Neural cell (in vitro differentiated cells): Measurements from ENCODE around the gene SPATA13. TPM values are rescaled to one million over a fixed set of nuclear protein-coding genes. Genes with fewer than 3 reads are reported as not detected.

Source experiments
- H2AFZ ChIP-seq: fragments of 200-600, 300-800 bp; sonication (generic), shearing (Covaris generic); 2 replicates; pipeline ENCODE4 v1.6.0; 2014; ENCODE audit warnings: low read depth, mild to moderate bottlenecking, antibody characterized with exemption, low read length, moderate library complexity
- H3F3A ChIP-seq: fragments of 200-600 bp; shearing (Covaris generic); 2 replicates; pipeline ENCODE4 v1.6.1; 2016; ENCODE audit warnings: mild to moderate bottlenecking, moderate library complexity, mixed read lengths, antibody characterized with exemption, low read length; ENCODE audit not compliant: insufficient read depth, poor library complexity, severe bottlenecking
- H3K27ac ChIP-seq: fragments of 200-600, 300-800 bp; sonication (generic), shearing (Covaris generic); 2 replicates; pipeline ENCODE4 v1.5.1; 2014; ENCODE audit warnings: mild to moderate bottlenecking, low read length, moderate library complexity
- H3K27me3 ChIP-seq: fragments of 300-800, 200-600 bp; sonication (generic), shearing (Covaris generic); 2 replicates; pipeline ENCODE4 v1.6.0; 2014; ENCODE audit warnings: mild to moderate bottlenecking, low read depth, low read length, moderate library complexity; ENCODE audit not compliant: insufficient read depth
- H3K36me3 ChIP-seq: fragments of 300-800, 200-600 bp; sonication (generic), shearing (Covaris generic); 2 replicates; pipeline ENCODE4 v1.5.1; 2014; ENCODE audit warnings: mild to moderate bottlenecking, antibody characterized with exemption, low read length, moderate library complexity; ENCODE audit not compliant: insufficient read depth
- H3K4me2 ChIP-seq: fragments of 300-800, 200-600 bp; sonication (generic), shearing (Covaris generic); 2 replicates; pipeline ENCODE4 v1.6.0; 2014; ENCODE audit warnings: mild to moderate bottlenecking, low read length
- H3K4me3 ChIP-seq: fragments of 300-800, 200-600 bp; sonication (generic), shearing (Covaris generic); 2 replicates; pipeline ENCODE4 v1.5.1; 2014; ENCODE audit warnings: mild to moderate bottlenecking, low read length, moderate library complexity
- H3K79me2 ChIP-seq: fragments of 200-600 bp; shearing (Covaris generic); replicated peaks from 2 replicates; pipeline ENCODE4 v1.6.0; 2014; ENCODE audit warnings: mild to moderate bottlenecking, low read length, moderate library complexity; ENCODE audit not compliant: insufficient read depth
- H3K9ac ChIP-seq: fragments of 300-800, 200-600 bp; sonication (generic), shearing (Covaris generic); 2 replicates; pipeline ENCODE4 v1.6.1; 2016; ENCODE audit warnings: mild to moderate bottlenecking, low read length, mixed read lengths
- H3K9me2 ChIP-seq: fragments of 200-600 bp; shearing (Covaris generic); 2 replicates; pipeline ENCODE4 v1.6.1; 2016; ENCODE audit warnings: mild to moderate bottlenecking, low read length, mixed read lengths; ENCODE audit not compliant: insufficient read depth
- H3K9me3 ChIP-seq: fragments of 200-600, 300-800 bp; sonication (generic), shearing (Covaris generic); 2 replicates; pipeline ENCODE4 v1.6.1; 2016; ENCODE audit warnings: mild to moderate bottlenecking, mixed run types, low read length, moderate library complexity, mixed read lengths
- H4K20me1 ChIP-seq: fragments of 200-600 bp; shearing (Covaris generic); 2 replicates; pipeline ENCODE4 v1.6.1; 2016; ENCODE audit warnings: mild to moderate bottlenecking, mixed run types; ENCODE audit not compliant: insufficient read depth
- EP300 ChIP-seq: fragments of 450-650 bp; conservative IDR thresholded peaks from 2 replicates; pipeline ENCODE4 v1.6.1; 2014; ENCODE audit warnings: antibody characterized with exemption, mild to moderate bottlenecking, moderate library complexity; ENCODE audit not compliant: poor library complexity, severe bottlenecking
- EZH2 ChIP-seq: fragments of 200-600, 300-800 bp; shearing (Covaris generic), sonication (generic); IDR thresholded peaks from 2 replicates; pipeline ENCODE4 v1.6.1; 2014; ENCODE audit warnings: antibody characterized with exemption, low read length, borderline replicate concordance, mild to moderate bottlenecking; ENCODE audit not compliant: insufficient read depth, poor library complexity, severe bottlenecking
- MXI1 ChIP-seq: fragments of 450-650 bp; conservative IDR thresholded peaks from 2 replicates; pipeline ENCODE4 v1.6.1; 2014; ENCODE audit warnings: antibody characterized with exemption, mild to moderate bottlenecking; ENCODE audit not compliant: poor library complexity, severe bottlenecking
- POLR2AphosphoS5 ChIP-seq: IDR thresholded peaks from 2 replicates; pipeline ENCODE4 v1.6.1; 2012
- RAD21 ChIP-seq: fragments of 450-650 bp; conservative IDR thresholded peaks from 2 replicates; pipeline ENCODE4 v1.6.1; 2014; ENCODE audit warnings: antibody characterized with exemption, mild to moderate bottlenecking, moderate library complexity
- SMC3 ChIP-seq: fragments of 450-650 bp; conservative IDR thresholded peaks from 2 replicates; pipeline ENCODE4 v1.6.1; 2014; ENCODE audit warnings: antibody characterized with exemption, mild to moderate bottlenecking, moderate library complexity; ENCODE audit not compliant: poor library complexity
- TAF1 ChIP-seq: IDR thresholded peaks from 2 replicates; pipeline ENCODE4 v1.6.1; 2012; ENCODE audit warnings: low read depth
- polyA plus RNA-seq: library from polyadenylated mRNA; depleted of rRNA; stranded (reverse); fragments of >200 nt; gene quantifications from 2 replicates; pipeline ENCODE4 v1.2.3, GENCODE V29; 2014
- TF ChIP-seq, protein P1 (sequence below): fragments of 450-650 bp; IDR thresholded peaks from 2 replicates; pipeline ENCODE4 v1.5.1; 2014; ENCODE audit warnings: antibody characterized with exemption, mild to moderate bottlenecking, moderate library complexity; ENCODE audit not compliant: poor library complexity, severe bottlenecking
- TF ChIP-seq, protein P2 (sequence below): IDR thresholded peaks from 2 replicates; pipeline ENCODE4 v1.6.1; 2012; ENCODE audit warnings: borderline replicate concordance

The SPATA13 gene
- polyA plus RNA-seq, 1 donor from 2014 or later: 15.5 TPM

DNA sequence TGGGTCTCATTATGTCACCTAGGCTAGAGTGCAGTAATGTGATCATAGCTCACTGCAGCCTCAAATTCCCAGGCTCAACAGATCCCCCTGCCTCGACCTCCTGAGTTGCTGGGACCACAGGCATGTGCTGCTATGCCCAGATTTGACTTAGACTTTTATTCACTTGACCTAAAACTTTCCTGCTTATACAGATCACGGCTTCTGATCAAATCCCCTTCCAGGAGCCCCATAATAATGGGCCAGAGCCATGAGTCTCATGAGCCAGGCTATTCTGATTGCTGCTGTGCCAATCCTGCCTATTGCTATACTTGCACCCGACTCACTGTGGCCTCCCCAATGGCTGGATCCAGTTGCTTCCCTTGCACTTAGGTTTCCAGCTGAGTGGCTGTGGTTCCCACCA is 190.9 kb downstream of the SPATA13 start:
- H3F3A ChIP-seq: no peaks in the 10 kb centered on the region
- TF ChIP-seq POLR2AphosphoS5: no peak
- no peak for TF ChIP-seq EZH2
- no peak for TF ChIP-seq SMC3
- TF ChIP-seq, protein P1, sequence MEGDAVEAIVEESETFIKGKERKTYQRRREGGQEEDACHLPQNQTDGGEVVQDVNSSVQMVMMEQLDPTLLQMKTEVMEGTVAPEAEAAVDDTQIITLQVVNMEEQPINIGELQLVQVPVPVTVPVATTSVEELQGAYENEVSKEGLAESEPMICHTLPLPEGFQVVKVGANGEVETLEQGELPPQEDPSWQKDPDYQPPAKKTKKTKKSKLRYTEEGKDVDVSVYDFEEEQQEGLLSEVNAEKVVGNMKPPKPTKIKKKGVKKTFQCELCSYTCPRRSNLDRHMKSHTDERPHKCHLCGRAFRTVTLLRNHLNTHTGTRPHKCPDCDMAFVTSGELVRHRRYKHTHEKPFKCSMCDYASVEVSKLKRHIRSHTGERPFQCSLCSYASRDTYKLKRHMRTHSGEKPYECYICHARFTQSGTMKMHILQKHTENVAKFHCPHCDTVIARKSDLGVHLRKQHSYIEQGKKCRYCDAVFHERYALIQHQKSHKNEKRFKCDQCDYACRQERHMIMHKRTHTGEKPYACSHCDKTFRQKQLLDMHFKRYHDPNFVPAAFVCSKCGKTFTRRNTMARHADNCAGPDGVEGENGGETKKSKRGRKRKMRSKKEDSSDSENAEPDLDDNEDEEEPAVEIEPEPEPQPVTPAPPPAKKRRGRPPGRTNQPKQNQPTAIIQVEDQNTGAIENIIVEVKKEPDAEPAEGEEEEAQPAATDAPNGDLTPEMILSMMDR: no peak
- no peak for TF ChIP-seq EP300
- no peak for TF ChIP-seq TAF1
- TF ChIP-seq RAD21: no peak
- TF ChIP-seq MXI1: no peak
- TF ChIP-seq, protein P2, sequence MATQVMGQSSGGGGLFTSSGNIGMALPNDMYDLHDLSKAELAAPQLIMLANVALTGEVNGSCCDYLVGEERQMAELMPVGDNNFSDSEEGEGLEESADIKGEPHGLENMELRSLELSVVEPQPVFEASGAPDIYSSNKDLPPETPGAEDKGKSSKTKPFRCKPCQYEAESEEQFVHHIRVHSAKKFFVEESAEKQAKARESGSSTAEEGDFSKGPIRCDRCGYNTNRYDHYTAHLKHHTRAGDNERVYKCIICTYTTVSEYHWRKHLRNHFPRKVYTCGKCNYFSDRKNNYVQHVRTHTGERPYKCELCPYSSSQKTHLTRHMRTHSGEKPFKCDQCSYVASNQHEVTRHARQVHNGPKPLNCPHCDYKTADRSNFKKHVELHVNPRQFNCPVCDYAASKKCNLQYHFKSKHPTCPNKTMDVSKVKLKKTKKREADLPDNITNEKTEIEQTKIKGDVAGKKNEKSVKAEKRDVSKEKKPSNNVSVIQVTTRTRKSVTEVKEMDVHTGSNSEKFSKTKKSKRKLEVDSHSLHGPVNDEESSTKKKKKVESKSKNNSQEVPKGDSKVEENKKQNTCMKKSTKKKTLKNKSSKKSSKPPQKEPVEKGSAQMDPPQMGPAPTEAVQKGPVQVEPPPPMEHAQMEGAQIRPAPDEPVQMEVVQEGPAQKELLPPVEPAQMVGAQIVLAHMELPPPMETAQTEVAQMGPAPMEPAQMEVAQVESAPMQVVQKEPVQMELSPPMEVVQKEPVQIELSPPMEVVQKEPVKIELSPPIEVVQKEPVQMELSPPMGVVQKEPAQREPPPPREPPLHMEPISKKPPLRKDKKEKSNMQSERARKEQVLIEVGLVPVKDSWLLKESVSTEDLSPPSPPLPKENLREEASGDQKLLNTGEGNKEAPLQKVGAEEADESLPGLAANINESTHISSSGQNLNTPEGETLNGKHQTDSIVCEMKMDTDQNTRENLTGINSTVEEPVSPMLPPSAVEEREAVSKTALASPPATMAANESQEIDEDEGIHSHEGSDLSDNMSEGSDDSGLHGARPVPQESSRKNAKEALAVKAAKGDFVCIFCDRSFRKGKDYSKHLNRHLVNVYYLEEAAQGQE: no peak
- no peaks in the 10 kb centered on the region for H3K27me3 ChIP-seq
- H3K4me3 ChIP-seq: no peak overlapping the region
- no peak overlapping the region for H3K4me2 ChIP-seq
- no peaks in the 10 kb centered on the region for H3K9me2 ChIP-seq
- H4K20me1 ChIP-seq: no peaks in the 10 kb centered on the region
- no peak overlapping the region for H3K9ac ChIP-seq
- H3K36me3 ChIP-seq: no peaks in the 10 kb centered on the region
- no peaks in the 10 kb centered on the region for H3K9me3 ChIP-seq
- no peak overlapping the region for H3K27ac ChIP-seq
- H2AFZ ChIP-seq: no peak overlapping the region
- H3K79me2 ChIP-seq: no peaks in the 10 kb centered on the region

- H3K9me2 ChIP-seq: no peaks in the 10 kb centered on the region
- H3K4me3 ChIP-seq: no peak overlapping the region
- no peaks in the 10 kb centered on the region for H3K79me2 ChIP-seq
- H3K27ac ChIP-seq: no peak overlapping the region
- H3K9ac ChIP-seq: no peak overlapping the region
- no peak for TF ChIP-seq TAF1
- no peak for TF ChIP-seq SMC3
- no peak for TF ChIP-seq POLR2AphosphoS5
- TF ChIP-seq, protein P1: no peak
- no peak for TF ChIP-seq EZH2
- no peak for TF ChIP-seq EP300
- no peak for TF ChIP-seq RAD21
- no peak for TF ChIP-seq MXI1
- TF ChIP-seq, protein P2: no peak
- no peak overlapping the region for H2AFZ ChIP-seq
- no peak overlapping the region for H3K4me2 ChIP-seq
- H3F3A ChIP-seq: no peaks in the 10 kb centered on the region
- H3K9me3 ChIP-seq: no peaks in the 10 kb centered on the region
- no peaks in the 10 kb centered on the region for H3K36me3 ChIP-seq
- no peaks in the 10 kb centered on the region for H3K27me3 ChIP-seq
- no peaks in the 10 kb centered on the region for H4K20me1 ChIP-seq
These were observed 193.2 kb downstream of the SPATA13 start for GRCh38 chr13:24353736-24354135.
